Nephron (organoid): ENCODE measurements around the gene CELF1.
"Not testable (repeated sequence)": the region's sequence is repeated elsewhere in the genome, so short reads cannot be mapped to it uniquely, and the experiment has no call there.

Experiments used
- H3K27ac Mint-ChIP-seq, 3 experiments: 2 replicates each; pipeline ENCODE4 v1.8.0; 2020; ENCODE audit warnings: mixed read lengths in 3 of 3, mild to moderate bottlenecking in 2 of 3, moderate library complexity in 1 of 3
- H3K27me3 Mint-ChIP-seq: 2 replicates; pipeline ENCODE4 v1.8.0; 2021; ENCODE audit warnings: low read depth, mild to moderate bottlenecking, moderate library complexity, mixed read lengths
- H3K36me3 Mint-ChIP-seq: 2 replicates; pipeline ENCODE4 v1.8.0; 2020; ENCODE audit warnings: low read depth, mixed read lengths
- H3K4me1 Mint-ChIP-seq: 2 replicates; pipeline ENCODE4 v1.8.0; 2020; ENCODE audit warnings: mixed read lengths
- H3K4me3 Mint-ChIP-seq, 3 experiments: 2 replicates each; pipeline ENCODE4 v1.8.0; 2020; ENCODE audit warnings: mild to moderate bottlenecking in 3 of 3, mixed read lengths in 3 of 3, moderate library complexity in 2 of 3
- H3K9me3 Mint-ChIP-seq: 2 replicates; pipeline ENCODE4 v1.8.0; 2020; ENCODE audit warnings: mixed read lengths
- CTCF ChIP-seq, 3 experiments: fragments of 200-600 bp; sonication (generic); IDR thresholded peaks; one replicate each; pipeline ENCODE4 v1.5.0; 2021; ENCODE audit warnings: antibody characterized with exemption in 3 of 3; ENCODE audit not compliant: unreplicated experiment in 3 of 3

The CELF1 gene

GRCh38 chr11:47553406-47553743 lies 443 bp upstream of the CELF1 start:
- Mint-ChIP-seq H3K4me3 (peak overlapping the region; percentile 95 to 100 (median 99)), H3K27ac (peak overlapping the region; percentile 90 to 99 (median 96)), H3K36me3 (peaks cover 10% of the 10 kb centered on the region), H3K9me3 (no peaks in the 10 kb centered on the region), H3K4me1 (peaks cover 25% of the 10 kb centered on the region), H3K27me3 (no peaks in the 10 kb centered on the region)
- TF ChIP-seq CTCF (IDR thresholded peaks at IDR 0.05; ENCODE audit: unreplicated experiment in 3 of 3), result peak in 2 of 3 experiments; percentile 9 to 40

GRCh38 chr11:47552056-47552565 lies 821 bp downstream of the CELF1 start:
- peaks cover 19% of the 10 kb centered on the region for H3K36me3 Mint-ChIP-seq
- peak overlapping the region; percentile 99 to 100 (median 99) for H3K4me3 Mint-ChIP-seq
- no peaks in the 10 kb centered on the region for H3K27me3 Mint-ChIP-seq
- no peak for TF ChIP-seq CTCF (IDR thresholded peaks at IDR 0.05; ENCODE audit: unreplicated experiment in 3 of 3)
- H3K27ac Mint-ChIP-seq, result peak overlapping the region; percentile 92 to 99 (median 97)
- peaks cover 29% of the 10 kb centered on the region for H3K4me1 Mint-ChIP-seq
- no peaks in the 10 kb centered on the region for H3K9me3 Mint-ChIP-seq

- peaks cover 29% of the 10 kb centered on the region for H3K4me1 Mint-ChIP-seq
- peak overlapping the region; percentile 99 to 100 (median 99) for H3K4me3 Mint-ChIP-seq
- H3K36me3 Mint-ChIP-seq, result peaks cover 21% of the 10 kb centered on the region
- H3K9me3 Mint-ChIP-seq, result no peaks in the 10 kb centered on the region
- peak in 2 of 3 experiments; percentile 17 to 20 for TF ChIP-seq CTCF (IDR thresholded peaks at IDR 0.05; ENCODE audit: unreplicated experiment in 3 of 3)
- peak overlapping the region; percentile 92 to 99 (median 97) for H3K27ac Mint-ChIP-seq
- no peaks in the 10 kb centered on the region for H3K27me3 Mint-ChIP-seq
Measured at GRCh38 chr11:47551086-47551485, 1.8 kb downstream of the CELF1 start.

DNA sequence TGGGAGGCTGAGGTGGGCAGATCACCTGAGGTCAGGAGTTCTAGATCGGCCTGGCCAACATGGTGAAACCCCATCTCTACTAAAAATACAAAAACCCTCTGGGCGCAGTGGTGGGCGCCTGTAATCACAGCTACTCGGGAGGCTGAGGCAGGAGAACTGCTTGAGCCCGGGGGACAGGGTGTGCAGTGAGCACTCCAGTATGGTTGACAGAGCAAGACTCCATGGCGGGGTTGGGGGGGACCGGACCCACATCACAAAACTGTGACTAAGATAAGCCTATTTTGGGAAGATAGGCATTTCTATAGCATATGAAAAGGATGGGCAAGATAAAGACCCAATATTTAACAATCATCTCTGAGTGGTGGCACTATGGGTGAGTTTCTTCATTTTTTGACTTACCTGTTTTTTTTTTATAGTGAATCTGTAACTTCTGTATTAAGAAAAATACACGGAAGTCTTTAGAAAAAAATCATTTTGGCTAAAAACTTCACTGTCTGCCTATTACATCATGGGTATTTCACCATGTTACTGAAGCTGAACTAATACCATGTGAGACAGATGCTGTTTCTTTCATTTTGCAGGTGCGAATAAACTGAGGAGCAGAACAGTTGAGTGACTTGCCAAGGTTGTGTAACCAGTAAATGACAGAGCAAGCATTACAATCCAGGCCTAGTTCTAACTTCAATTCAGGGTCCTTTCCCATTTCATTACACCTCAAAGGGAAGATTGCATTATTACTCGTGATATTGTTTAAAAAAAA lies 2.5 kb downstream of the CELF1 start:
- Mint-ChIP-seq H3K36me3 (peaks cover 21% of the 10 kb centered on the region), H3K4me1 (peaks cover 29% of the 10 kb centered on the region), H3K27me3 (no peaks in the 10 kb centered on the region), H3K9me3 (no peaks in the 10 kb centered on the region), H3K4me3 (peak overlapping the region; percentile 99 to 100 (median 99)), H3K27ac (peak overlapping the region; percentile 84 to 99 (median 92))
- TF ChIP-seq CTCF (IDR thresholded peaks at IDR 0.05; ENCODE audit: unreplicated experiment in 3 of 3), result no peak

DNA sequence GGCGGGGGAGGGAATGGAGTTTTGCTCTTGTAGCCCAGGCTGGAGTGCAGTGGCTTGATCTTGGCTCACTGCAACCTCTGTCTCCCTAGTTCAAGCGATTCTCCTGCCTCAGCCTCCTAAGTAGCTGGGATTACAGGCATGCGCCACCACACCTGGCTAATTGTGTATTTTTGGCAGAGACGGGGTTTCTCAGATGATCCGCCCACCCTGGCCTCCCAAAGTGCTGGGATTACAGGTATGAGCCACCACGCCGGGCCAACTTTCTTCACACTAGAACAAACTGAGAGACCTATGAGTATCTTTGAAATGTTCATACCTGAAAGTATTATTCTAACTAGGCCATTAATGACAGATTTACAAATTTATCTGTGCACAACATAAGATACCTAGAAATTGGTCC lies 6.7 kb downstream of the CELF1 start:
- not testable (repeated sequence) for H3K27ac Mint-ChIP-seq, H3K9me3 Mint-ChIP-seq, H3K27me3 Mint-ChIP-seq, H3K4me3 Mint-ChIP-seq
- Mint-ChIP-seq H3K4me1 (peaks cover 26% of the 10 kb centered on the region), H3K36me3 (peaks cover 21% of the 10 kb centered on the region)

GRCh38 chr11:47545298-47545697 lies 7.6 kb downstream of the CELF1 start:
- peaks cover 16% of the 10 kb centered on the region for H3K36me3 Mint-ChIP-seq
- H3K9me3 Mint-ChIP-seq, result no peaks in the 10 kb centered on the region
- peaks cover 26% of the 10 kb centered on the region for H3K4me1 Mint-ChIP-seq
- H3K4me3 Mint-ChIP-seq, result no peak overlapping the region
- H3K27me3 Mint-ChIP-seq, result no peaks in the 10 kb centered on the region
- H3K27ac Mint-ChIP-seq, result no peak overlapping the region
- TF ChIP-seq CTCF (IDR thresholded peaks at IDR 0.05; ENCODE audit: unreplicated experiment in 3 of 3), result no peak
